Neural cell (in vitro differentiated cells): ENCODE data around the gene TMEM53. TPM values are rescaled to one million over a fixed set of nuclear protein-coding genes. Genes with fewer than 3 reads are reported as not detected.

Experiments
- H2AFZ ChIP-seq: fragments of 200-600, 300-800 bp; sonication (generic), shearing (Covaris generic); 2 replicates; pipeline ENCODE4 v1.6.0; 2014; ENCODE audit warnings: low read depth, mild to moderate bottlenecking, antibody characterized with exemption, low read length, moderate library complexity
- H3F3A ChIP-seq: fragments of 200-600 bp; shearing (Covaris generic); 2 replicates; pipeline ENCODE4 v1.6.1; 2016; ENCODE audit warnings: mild to moderate bottlenecking, moderate library complexity, mixed read lengths, antibody characterized with exemption, low read length; ENCODE audit not compliant: insufficient read depth, poor library complexity, severe bottlenecking
- H3K27ac ChIP-seq: fragments of 200-600, 300-800 bp; sonication (generic), shearing (Covaris generic); 2 replicates; pipeline ENCODE4 v1.5.1; 2014; ENCODE audit warnings: mild to moderate bottlenecking, low read length, moderate library complexity
- H3K27me3 ChIP-seq: fragments of 300-800, 200-600 bp; sonication (generic), shearing (Covaris generic); 2 replicates; pipeline ENCODE4 v1.6.0; 2014; ENCODE audit warnings: mild to moderate bottlenecking, low read depth, low read length, moderate library complexity; ENCODE audit not compliant: insufficient read depth
- H3K36me3 ChIP-seq: fragments of 300-800, 200-600 bp; sonication (generic), shearing (Covaris generic); 2 replicates; pipeline ENCODE4 v1.5.1; 2014; ENCODE audit warnings: mild to moderate bottlenecking, antibody characterized with exemption, low read length, moderate library complexity; ENCODE audit not compliant: insufficient read depth
- H3K4me2 ChIP-seq: fragments of 300-800, 200-600 bp; sonication (generic), shearing (Covaris generic); 2 replicates; pipeline ENCODE4 v1.6.0; 2014; ENCODE audit warnings: mild to moderate bottlenecking, low read length
- H3K4me3 ChIP-seq: fragments of 300-800, 200-600 bp; sonication (generic), shearing (Covaris generic); 2 replicates; pipeline ENCODE4 v1.5.1; 2014; ENCODE audit warnings: mild to moderate bottlenecking, low read length, moderate library complexity
- H3K79me2 ChIP-seq: fragments of 200-600 bp; shearing (Covaris generic); replicated peaks from 2 replicates; pipeline ENCODE4 v1.6.0; 2014; ENCODE audit warnings: mild to moderate bottlenecking, low read length, moderate library complexity; ENCODE audit not compliant: insufficient read depth
- H3K9ac ChIP-seq: fragments of 300-800, 200-600 bp; sonication (generic), shearing (Covaris generic); 2 replicates; pipeline ENCODE4 v1.6.1; 2016; ENCODE audit warnings: mild to moderate bottlenecking, low read length, mixed read lengths
- H3K9me2 ChIP-seq: fragments of 200-600 bp; shearing (Covaris generic); 2 replicates; pipeline ENCODE4 v1.6.1; 2016; ENCODE audit warnings: mild to moderate bottlenecking, low read length, mixed read lengths; ENCODE audit not compliant: insufficient read depth
- H3K9me3 ChIP-seq: fragments of 200-600, 300-800 bp; sonication (generic), shearing (Covaris generic); 2 replicates; pipeline ENCODE4 v1.6.1; 2016; ENCODE audit warnings: mild to moderate bottlenecking, mixed run types, low read length, moderate library complexity, mixed read lengths
- H4K20me1 ChIP-seq: fragments of 200-600 bp; shearing (Covaris generic); 2 replicates; pipeline ENCODE4 v1.6.1; 2016; ENCODE audit warnings: mild to moderate bottlenecking, mixed run types; ENCODE audit not compliant: insufficient read depth
- EP300 ChIP-seq: fragments of 450-650 bp; conservative IDR thresholded peaks from 2 replicates; pipeline ENCODE4 v1.6.1; 2014; ENCODE audit warnings: antibody characterized with exemption, mild to moderate bottlenecking, moderate library complexity; ENCODE audit not compliant: poor library complexity, severe bottlenecking
- EZH2 ChIP-seq: fragments of 200-600, 300-800 bp; shearing (Covaris generic), sonication (generic); IDR thresholded peaks from 2 replicates; pipeline ENCODE4 v1.6.1; 2014; ENCODE audit warnings: antibody characterized with exemption, low read length, borderline replicate concordance, mild to moderate bottlenecking; ENCODE audit not compliant: insufficient read depth, poor library complexity, severe bottlenecking
- MXI1 ChIP-seq: fragments of 450-650 bp; conservative IDR thresholded peaks from 2 replicates; pipeline ENCODE4 v1.6.1; 2014; ENCODE audit warnings: antibody characterized with exemption, mild to moderate bottlenecking; ENCODE audit not compliant: poor library complexity, severe bottlenecking
- POLR2AphosphoS5 ChIP-seq: IDR thresholded peaks from 2 replicates; pipeline ENCODE4 v1.6.1; 2012
- RAD21 ChIP-seq: fragments of 450-650 bp; conservative IDR thresholded peaks from 2 replicates; pipeline ENCODE4 v1.6.1; 2014; ENCODE audit warnings: antibody characterized with exemption, mild to moderate bottlenecking, moderate library complexity
- SMC3 ChIP-seq: fragments of 450-650 bp; conservative IDR thresholded peaks from 2 replicates; pipeline ENCODE4 v1.6.1; 2014; ENCODE audit warnings: antibody characterized with exemption, mild to moderate bottlenecking, moderate library complexity; ENCODE audit not compliant: poor library complexity
- TAF1 ChIP-seq: IDR thresholded peaks from 2 replicates; pipeline ENCODE4 v1.6.1; 2012; ENCODE audit warnings: low read depth
- polyA plus RNA-seq: library from polyadenylated mRNA; depleted of rRNA; stranded (reverse); fragments of >200 nt; gene quantifications from 2 replicates; pipeline ENCODE4 v1.2.3, GENCODE V29; 2014
- TF ChIP-seq, protein P1 (sequence below): IDR thresholded peaks from 2 replicates; pipeline ENCODE4 v1.6.1; 2012; ENCODE audit warnings: borderline replicate concordance
- TF ChIP-seq, protein P2 (sequence below): fragments of 450-650 bp; IDR thresholded peaks from 2 replicates; pipeline ENCODE4 v1.5.1; 2014; ENCODE audit warnings: antibody characterized with exemption, mild to moderate bottlenecking, moderate library complexity; ENCODE audit not compliant: poor library complexity, severe bottlenecking

TMEM53 gene
- polyA plus RNA-seq, 1 donor from 2014 or later = 13.4 TPM

DNA sequence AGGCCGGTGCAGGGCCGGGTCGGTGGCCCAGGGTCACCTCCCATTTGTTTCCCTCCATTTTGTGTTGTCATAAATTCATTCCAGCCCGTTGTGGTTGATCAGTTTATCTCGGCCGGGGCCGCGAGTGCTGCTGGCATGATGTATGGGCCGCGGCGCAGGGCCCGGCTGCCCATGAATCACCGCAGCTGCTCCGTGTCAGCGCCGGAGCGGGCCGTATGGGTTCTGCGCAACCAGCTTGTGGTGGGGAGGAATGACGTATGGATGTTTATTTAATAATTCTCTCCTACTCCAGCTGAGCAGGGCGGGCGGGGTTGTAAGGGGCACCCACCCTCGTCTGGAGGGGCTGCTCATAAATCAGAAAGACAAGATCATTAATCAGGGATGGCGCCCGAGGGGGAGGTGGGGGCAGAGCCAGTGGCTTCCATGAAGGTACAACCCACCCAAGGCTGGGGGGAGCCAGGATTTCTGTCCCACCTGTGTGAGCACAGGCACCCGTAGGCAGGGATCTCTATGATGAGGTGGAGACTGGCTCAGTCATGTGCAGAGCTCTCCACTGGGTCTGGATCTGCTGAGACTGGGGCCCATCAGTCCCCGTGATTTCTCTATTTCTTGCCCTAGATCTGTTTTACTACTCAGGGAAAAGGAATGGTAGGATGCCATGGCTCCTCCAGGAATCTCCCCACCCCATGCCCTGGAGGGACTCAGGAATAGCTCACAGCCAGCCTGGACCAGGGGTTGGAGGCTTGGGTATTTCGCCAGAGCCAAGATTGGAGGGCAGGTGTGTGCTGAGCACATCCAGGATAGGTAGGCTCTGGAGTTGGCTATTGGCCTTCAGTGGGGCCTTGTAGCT, 27.8 kb downstream of the TMEM53 start:
- Histone ChIP-seq H3K4me3 (no peak overlapping the region), H4K20me1 (no peaks in the 10 kb centered on the region)

DNA sequence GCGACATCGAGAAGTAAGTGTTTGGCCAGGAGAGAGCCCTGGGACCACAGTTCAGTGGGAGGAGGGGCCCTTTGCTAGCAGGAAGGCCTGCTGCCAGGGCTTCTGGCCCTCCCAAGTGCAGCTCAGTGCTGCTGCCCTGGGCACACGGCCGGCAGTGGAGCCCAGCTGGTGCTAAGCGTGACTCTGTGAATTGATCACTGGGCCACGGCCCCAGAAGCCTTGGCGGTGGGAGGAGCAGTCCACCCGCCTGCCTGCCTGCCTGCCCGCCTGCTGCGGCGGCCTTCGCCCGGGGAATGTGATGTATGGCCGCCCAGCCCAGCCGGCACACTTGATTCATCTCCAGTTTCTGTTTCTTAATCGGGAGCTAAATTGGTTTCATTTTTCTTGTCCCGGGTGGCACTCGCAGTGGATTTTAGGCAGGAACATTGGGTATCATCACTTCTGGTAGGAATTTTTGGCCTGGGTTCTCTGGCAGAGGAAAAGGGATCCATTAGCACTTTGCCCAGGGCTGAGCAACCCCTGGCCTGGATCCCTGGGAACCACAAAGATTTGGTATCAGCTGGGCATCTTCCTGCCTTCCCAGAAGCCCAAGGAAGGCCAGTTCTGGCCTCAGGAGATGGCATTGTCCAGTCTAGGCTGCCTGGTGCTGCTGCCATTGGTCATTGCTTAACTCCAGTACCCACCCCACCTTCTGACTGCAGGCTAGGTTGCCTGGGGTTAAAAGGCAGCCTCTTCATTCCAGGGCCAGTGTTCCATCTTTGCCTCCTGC, 28.6 kb downstream of the TMEM53 start:
- Histone ChIP-seq H3K79me2 (no peaks in the 10 kb centered on the region), H3K36me3 (no peaks in the 10 kb centered on the region), H3K4me3 (no peak overlapping the region), H3K9me3 (no peaks in the 10 kb centered on the region), H3K4me2 (no peak overlapping the region), H4K20me1 (no peaks in the 10 kb centered on the region), H3K27me3 (no peaks in the 10 kb centered on the region), H2AFZ (no peak overlapping the region), H3K9me2 (no peaks in the 10 kb centered on the region), H3K27ac (no peak overlapping the region), H3F3A (no peaks in the 10 kb centered on the region), H3K9ac (no peak overlapping the region)
- no peak for TF ChIP-seq SMC3
- TF ChIP-seq MXI1 = no peak
- TF ChIP-seq EP300 = no peak
- no peak for TF ChIP-seq TAF1
- TF ChIP-seq, protein P1, sequence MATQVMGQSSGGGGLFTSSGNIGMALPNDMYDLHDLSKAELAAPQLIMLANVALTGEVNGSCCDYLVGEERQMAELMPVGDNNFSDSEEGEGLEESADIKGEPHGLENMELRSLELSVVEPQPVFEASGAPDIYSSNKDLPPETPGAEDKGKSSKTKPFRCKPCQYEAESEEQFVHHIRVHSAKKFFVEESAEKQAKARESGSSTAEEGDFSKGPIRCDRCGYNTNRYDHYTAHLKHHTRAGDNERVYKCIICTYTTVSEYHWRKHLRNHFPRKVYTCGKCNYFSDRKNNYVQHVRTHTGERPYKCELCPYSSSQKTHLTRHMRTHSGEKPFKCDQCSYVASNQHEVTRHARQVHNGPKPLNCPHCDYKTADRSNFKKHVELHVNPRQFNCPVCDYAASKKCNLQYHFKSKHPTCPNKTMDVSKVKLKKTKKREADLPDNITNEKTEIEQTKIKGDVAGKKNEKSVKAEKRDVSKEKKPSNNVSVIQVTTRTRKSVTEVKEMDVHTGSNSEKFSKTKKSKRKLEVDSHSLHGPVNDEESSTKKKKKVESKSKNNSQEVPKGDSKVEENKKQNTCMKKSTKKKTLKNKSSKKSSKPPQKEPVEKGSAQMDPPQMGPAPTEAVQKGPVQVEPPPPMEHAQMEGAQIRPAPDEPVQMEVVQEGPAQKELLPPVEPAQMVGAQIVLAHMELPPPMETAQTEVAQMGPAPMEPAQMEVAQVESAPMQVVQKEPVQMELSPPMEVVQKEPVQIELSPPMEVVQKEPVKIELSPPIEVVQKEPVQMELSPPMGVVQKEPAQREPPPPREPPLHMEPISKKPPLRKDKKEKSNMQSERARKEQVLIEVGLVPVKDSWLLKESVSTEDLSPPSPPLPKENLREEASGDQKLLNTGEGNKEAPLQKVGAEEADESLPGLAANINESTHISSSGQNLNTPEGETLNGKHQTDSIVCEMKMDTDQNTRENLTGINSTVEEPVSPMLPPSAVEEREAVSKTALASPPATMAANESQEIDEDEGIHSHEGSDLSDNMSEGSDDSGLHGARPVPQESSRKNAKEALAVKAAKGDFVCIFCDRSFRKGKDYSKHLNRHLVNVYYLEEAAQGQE = no peak
- TF ChIP-seq EZH2 = no peak

More for the DNA sequence above, 27.8 kb downstream of the TMEM53 start:
- H3K4me2 ChIP-seq = no peak overlapping the region
- H3K27ac ChIP-seq = no peak overlapping the region
- no peaks in the 10 kb centered on the region for H3K9me3 ChIP-seq
- no peaks in the 10 kb centered on the region for H3K27me3 ChIP-seq
- H3K9me2 ChIP-seq = no peaks in the 10 kb centered on the region
- H3K9ac ChIP-seq = no peak overlapping the region
- H2AFZ ChIP-seq = no peak overlapping the region
- H3F3A ChIP-seq = no peaks in the 10 kb centered on the region
- H3K36me3 ChIP-seq = no peaks in the 10 kb centered on the region
- no peak for TF ChIP-seq RAD21
- no peak for TF ChIP-seq EP300
- TF ChIP-seq, protein P2, sequence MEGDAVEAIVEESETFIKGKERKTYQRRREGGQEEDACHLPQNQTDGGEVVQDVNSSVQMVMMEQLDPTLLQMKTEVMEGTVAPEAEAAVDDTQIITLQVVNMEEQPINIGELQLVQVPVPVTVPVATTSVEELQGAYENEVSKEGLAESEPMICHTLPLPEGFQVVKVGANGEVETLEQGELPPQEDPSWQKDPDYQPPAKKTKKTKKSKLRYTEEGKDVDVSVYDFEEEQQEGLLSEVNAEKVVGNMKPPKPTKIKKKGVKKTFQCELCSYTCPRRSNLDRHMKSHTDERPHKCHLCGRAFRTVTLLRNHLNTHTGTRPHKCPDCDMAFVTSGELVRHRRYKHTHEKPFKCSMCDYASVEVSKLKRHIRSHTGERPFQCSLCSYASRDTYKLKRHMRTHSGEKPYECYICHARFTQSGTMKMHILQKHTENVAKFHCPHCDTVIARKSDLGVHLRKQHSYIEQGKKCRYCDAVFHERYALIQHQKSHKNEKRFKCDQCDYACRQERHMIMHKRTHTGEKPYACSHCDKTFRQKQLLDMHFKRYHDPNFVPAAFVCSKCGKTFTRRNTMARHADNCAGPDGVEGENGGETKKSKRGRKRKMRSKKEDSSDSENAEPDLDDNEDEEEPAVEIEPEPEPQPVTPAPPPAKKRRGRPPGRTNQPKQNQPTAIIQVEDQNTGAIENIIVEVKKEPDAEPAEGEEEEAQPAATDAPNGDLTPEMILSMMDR = no peak
- no peak for TF ChIP-seq TAF1
- TF ChIP-seq, protein P1 = no peak
- TF ChIP-seq MXI1 = no peak
- TF ChIP-seq SMC3 = no peak
- TF ChIP-seq EZH2 = no peak
- TF ChIP-seq POLR2AphosphoS5 = no peak
- H3K79me2 ChIP-seq = no peaks in the 10 kb centered on the region
